ENCODE results near the gene SYMPK. TPM values are rescaled to one million over a fixed set of nuclear protein-coding genes. Genes with fewer than 3 reads are reported as not detected.

Gene SYMPK
- total RNA-seq, 1 donor from 2014 or later, result 72.1 TPM

DNA sequence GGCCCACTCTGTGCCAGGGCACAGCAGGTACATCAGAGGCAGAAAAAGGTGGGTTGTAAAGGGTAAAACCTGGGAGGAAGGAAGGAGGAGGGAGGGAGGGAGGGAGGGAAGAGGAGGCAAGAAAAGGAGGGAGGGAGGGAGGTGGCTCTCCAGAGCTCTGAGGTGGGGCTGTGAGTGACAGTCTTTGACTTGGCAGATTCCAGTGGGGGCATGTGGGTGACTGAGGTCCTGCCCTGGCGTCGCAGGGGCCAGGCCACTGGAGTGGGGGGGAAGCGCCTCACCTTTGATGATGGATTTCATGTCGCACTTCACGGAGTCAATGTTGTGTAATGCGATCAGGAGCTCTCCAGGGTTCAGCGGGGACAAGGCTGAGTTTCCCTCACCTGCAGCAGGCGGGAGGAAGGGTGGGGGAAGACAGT is 41.8 kb downstream of the SYMPK start:
- Mint-ChIP-seq H3K9me3 (ENCODE audit: unreplicated experiment) (no peaks in the 10 kb centered on the region), H3K27me3 (ENCODE audit: unreplicated experiment) (no peaks in the 10 kb centered on the region), H3K36me3 (ENCODE audit: unreplicated experiment) (peaks cover 13% of the 10 kb centered on the region), H3K27ac (ENCODE audit: unreplicated experiment) (peak overlapping the region; percentile 24), H3K4me1 (ENCODE audit: unreplicated experiment) (peaks cover 6% of the 10 kb centered on the region), H3K4me3 (ENCODE audit: unreplicated experiment) (no peak overlapping the region)
- DNase-seq (ENCODE audit: extremely low spot score, unreplicated experiment), result no peak
- TF ChIP-seq, protein P1, sequence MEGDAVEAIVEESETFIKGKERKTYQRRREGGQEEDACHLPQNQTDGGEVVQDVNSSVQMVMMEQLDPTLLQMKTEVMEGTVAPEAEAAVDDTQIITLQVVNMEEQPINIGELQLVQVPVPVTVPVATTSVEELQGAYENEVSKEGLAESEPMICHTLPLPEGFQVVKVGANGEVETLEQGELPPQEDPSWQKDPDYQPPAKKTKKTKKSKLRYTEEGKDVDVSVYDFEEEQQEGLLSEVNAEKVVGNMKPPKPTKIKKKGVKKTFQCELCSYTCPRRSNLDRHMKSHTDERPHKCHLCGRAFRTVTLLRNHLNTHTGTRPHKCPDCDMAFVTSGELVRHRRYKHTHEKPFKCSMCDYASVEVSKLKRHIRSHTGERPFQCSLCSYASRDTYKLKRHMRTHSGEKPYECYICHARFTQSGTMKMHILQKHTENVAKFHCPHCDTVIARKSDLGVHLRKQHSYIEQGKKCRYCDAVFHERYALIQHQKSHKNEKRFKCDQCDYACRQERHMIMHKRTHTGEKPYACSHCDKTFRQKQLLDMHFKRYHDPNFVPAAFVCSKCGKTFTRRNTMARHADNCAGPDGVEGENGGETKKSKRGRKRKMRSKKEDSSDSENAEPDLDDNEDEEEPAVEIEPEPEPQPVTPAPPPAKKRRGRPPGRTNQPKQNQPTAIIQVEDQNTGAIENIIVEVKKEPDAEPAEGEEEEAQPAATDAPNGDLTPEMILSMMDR (IDR thresholded peaks at IDR 0.05), result no peak

DNA sequence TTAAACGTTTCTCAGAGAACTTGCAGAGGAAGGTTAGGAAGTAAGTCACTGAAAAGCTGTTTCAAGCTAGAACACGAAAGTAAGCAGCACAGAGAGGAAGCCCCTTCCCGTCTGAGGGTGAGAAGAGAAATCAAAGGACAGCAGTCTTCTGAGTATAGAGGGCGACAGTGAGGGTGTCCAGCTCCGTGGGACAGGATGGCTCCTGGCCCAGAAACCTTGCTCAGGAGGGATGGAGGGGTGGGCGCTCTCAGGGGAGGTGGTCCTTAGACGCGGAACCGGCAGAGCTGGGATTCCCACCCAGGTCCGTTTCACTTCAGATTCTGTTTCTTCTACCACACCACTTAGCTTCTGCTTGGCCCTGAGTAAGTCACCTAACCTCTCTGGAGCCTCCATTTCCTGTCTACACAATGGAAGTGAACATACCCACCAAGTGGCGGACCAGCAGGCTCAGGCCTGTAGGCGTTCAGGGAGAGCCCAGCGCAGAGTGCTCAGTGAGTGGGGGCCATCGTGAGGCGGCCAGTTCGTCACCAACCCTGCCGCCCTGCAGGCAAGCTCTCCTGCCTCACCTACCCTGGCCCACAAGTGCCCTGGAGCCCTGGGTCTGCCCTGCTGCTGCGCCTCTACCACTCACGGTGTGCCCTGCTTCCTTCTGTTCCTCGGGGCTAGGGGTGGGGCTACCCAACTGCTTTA is 42.4 kb downstream of the SYMPK start:
- DNase-seq (ENCODE audit: extremely low spot score, unreplicated experiment), result no peak
- no peaks in the 10 kb centered on the region for H3K27me3 Mint-ChIP-seq (ENCODE audit: unreplicated experiment)
- no peaks in the 10 kb centered on the region for H3K9me3 Mint-ChIP-seq (ENCODE audit: unreplicated experiment)
- H3K36me3 Mint-ChIP-seq (ENCODE audit: unreplicated experiment), result peaks cover 10% of the 10 kb centered on the region
- TF ChIP-seq, protein P1 (IDR thresholded peaks at IDR 0.05), result no peak
- peak overlapping the region; percentile 13 for H3K27ac Mint-ChIP-seq (ENCODE audit: unreplicated experiment)
- H3K4me3 Mint-ChIP-seq (ENCODE audit: unreplicated experiment), result no peak overlapping the region
- H3K4me1 Mint-ChIP-seq (ENCODE audit: unreplicated experiment), result peaks cover 8% of the 10 kb centered on the region

DNA sequence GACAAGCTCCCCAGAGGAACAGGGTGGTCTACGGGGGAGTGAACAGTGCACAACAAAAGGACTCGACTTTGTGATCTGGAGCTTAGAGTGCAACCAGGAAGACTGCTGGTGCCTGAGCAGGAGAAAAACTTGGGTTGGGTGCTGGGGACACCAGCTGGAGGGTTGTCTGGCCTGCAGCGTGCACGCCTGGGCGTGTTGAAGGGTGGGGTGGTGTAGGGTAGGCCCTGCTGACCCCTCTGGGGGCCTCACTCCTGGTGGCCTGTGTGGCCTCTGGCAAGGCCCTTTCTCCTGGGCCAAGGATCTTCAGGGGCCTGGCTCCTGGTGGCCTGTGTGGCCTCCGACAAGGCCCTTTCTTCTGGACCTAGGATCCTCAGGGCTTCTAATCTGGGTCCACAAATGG is 43.2 kb downstream of the SYMPK start:
- H3K27me3 Mint-ChIP-seq (ENCODE audit: unreplicated experiment), result no peaks in the 10 kb centered on the region
- H3K27ac Mint-ChIP-seq (ENCODE audit: unreplicated experiment), result no peak overlapping the region
- no peak for DNase-seq (ENCODE audit: extremely low spot score, unreplicated experiment)
- no peaks in the 10 kb centered on the region for H3K9me3 Mint-ChIP-seq (ENCODE audit: unreplicated experiment)
- peaks cover 10% of the 10 kb centered on the region for H3K36me3 Mint-ChIP-seq (ENCODE audit: unreplicated experiment)
- TF ChIP-seq, protein P1 (IDR thresholded peaks at IDR 0.05), result no peak
- H3K4me3 Mint-ChIP-seq (ENCODE audit: unreplicated experiment), result no peak overlapping the region
- peaks cover 10% of the 10 kb centered on the region for H3K4me1 Mint-ChIP-seq (ENCODE audit: unreplicated experiment)

DNA sequence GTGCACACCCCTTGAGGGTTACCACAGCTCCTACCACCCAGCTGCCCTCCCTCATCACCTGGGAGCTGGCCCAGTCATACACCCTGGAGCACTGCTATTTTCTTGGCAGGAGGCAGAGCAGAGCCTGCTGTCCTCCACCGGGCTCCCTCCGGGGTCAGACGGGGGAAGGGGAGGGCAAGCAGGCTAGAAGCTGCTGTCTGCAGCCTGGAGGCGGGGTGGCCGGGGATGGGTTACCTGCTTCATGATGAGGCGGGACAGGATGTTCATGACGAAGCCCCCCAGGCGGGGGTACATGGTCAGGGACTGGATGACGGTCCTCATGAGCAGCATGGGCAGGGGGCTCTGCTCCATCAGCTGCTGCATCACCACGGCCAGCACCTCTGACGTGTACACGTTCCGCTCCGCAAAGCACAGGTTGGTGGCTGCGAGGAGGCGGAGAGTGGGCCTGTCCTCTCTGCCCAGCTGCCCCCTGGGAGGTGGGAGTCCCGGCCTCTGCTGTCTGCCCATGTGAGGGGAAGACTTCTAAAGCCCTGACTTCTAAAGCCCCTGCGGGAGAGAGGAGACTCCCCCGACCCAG is 45.1 kb downstream of the SYMPK start:
- H3K4me1 Mint-ChIP-seq (ENCODE audit: unreplicated experiment), result peaks cover 10% of the 10 kb centered on the region
- H3K27me3 Mint-ChIP-seq (ENCODE audit: unreplicated experiment), result no peaks in the 10 kb centered on the region
- peak; percentile 85 for DNase-seq (ENCODE audit: extremely low spot score, unreplicated experiment)
- TF ChIP-seq, protein P1 (IDR thresholded peaks at IDR 0.05), result no peak
- no peak overlapping the region for H3K4me3 Mint-ChIP-seq (ENCODE audit: unreplicated experiment)
- H3K36me3 Mint-ChIP-seq (ENCODE audit: unreplicated experiment), result no peaks in the 10 kb centered on the region
- no peaks in the 10 kb centered on the region for H3K9me3 Mint-ChIP-seq (ENCODE audit: unreplicated experiment)
- H3K27ac Mint-ChIP-seq (ENCODE audit: unreplicated experiment), result peak overlapping the region; percentile 59

DNA sequence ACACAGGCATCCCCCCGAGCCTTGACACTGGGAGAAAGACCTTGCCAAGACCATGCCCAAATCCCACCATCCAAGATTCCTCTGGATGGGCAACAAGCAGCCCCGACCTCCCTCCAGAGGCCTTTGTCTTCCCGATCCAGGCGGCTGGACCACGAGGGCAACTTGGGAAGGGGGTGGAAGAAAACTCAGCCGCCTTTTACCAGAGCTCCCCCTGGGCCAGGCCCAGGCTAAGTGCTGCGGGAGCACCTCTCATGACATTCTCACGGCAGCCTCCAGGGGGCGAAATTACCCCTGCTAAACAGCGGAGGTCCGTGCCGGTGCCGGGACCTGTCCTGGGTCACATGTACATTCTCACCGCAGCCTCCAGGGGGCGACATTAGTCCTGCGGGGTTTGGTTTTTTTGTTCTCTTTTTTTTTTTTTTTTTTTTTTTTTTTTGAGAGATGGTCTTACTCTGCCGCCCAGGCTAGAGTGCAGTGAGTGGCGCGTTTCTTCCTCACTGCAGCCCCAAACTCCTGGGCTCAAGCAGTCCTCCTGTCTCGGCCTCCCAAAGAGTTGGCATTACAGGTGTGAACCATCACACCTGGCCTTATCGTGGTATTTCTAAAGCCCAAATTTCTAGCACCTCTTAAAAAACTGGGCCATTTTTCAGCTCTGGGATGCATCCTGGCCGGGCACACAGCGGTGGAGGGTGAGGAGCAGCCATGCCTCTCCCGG is 45.8 kb downstream of the SYMPK start:
- H3K4me1 Mint-ChIP-seq (ENCODE audit: unreplicated experiment), result peaks cover 10% of the 10 kb centered on the region
- peak; percentile 99 for DNase-seq (ENCODE audit: extremely low spot score, unreplicated experiment)
- TF ChIP-seq, protein P1 (IDR thresholded peaks at IDR 0.05), result peak; percentile 98
- H3K9me3 Mint-ChIP-seq (ENCODE audit: unreplicated experiment), result no peaks in the 10 kb centered on the region
- no peak overlapping the region for H3K4me3 Mint-ChIP-seq (ENCODE audit: unreplicated experiment)
- H3K27me3 Mint-ChIP-seq (ENCODE audit: unreplicated experiment), result no peaks in the 10 kb centered on the region
- peak overlapping the region; percentile 59 for H3K27ac Mint-ChIP-seq (ENCODE audit: unreplicated experiment)
- no peaks in the 10 kb centered on the region for H3K36me3 Mint-ChIP-seq (ENCODE audit: unreplicated experiment)
